GM12873 (cell line): ENCODE results near the gene SECISBP2L.

Experiments used
- TF ChIP-seq, protein P1 (sequence below): IDR thresholded peaks from 2 replicates; pipeline ENCODE4 v1.5.1; 2012; ENCODE audit warnings: low read depth, mild to moderate bottlenecking, moderate library complexity, low read length, control low read depth; ENCODE audit not compliant: insufficient read depth; ENCODE audit errors: missing control alignments

SECISBP2L gene

DNA sequence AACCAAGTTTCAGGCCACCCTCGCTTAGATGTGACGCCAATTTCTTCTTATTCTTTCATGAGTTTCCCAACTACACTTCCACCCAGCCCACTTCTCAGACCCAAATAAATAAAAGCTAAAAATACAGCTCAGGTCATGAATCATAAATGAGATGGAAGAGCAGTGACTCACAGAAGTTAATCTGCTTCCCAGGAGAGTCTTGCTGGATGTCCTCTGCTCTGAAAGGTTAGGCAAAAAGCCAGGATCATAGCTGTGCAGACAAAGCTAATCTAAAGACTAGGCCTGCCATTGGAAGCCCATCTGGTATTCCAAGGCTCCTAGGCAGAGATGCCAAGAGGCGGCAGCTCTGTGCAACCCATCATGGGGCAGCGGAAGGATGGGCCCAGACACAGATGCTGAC lies 106.6 kb downstream of the SECISBP2L start:
- TF ChIP-seq, protein P1, sequence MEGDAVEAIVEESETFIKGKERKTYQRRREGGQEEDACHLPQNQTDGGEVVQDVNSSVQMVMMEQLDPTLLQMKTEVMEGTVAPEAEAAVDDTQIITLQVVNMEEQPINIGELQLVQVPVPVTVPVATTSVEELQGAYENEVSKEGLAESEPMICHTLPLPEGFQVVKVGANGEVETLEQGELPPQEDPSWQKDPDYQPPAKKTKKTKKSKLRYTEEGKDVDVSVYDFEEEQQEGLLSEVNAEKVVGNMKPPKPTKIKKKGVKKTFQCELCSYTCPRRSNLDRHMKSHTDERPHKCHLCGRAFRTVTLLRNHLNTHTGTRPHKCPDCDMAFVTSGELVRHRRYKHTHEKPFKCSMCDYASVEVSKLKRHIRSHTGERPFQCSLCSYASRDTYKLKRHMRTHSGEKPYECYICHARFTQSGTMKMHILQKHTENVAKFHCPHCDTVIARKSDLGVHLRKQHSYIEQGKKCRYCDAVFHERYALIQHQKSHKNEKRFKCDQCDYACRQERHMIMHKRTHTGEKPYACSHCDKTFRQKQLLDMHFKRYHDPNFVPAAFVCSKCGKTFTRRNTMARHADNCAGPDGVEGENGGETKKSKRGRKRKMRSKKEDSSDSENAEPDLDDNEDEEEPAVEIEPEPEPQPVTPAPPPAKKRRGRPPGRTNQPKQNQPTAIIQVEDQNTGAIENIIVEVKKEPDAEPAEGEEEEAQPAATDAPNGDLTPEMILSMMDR, result no peak
